CD4-positive, alpha-beta T cell (primary cell): Measurements from ENCODE around the gene ZNF586. TPM values are rescaled to one million over a fixed set of nuclear protein-coding genes. Genes with fewer than 3 reads are reported as not detected.
"Not testable (repeated sequence)": the region's sequence is repeated elsewhere in the genome, so short reads cannot be mapped to it uniquely, and the experiment has no call there.

Experiments
- ATAC-seq: fragments of 200-7000 bp; cut with Tn5 transposase; one replicate; pipeline ENCODE4 v1.10.0; 2022; ENCODE audit warnings: mild to moderate bottlenecking; ENCODE audit not compliant: poor library complexity
- CTCF ChIA-PET: fragments of 350-600 bp; sonication (Branson Sonifier 250); formaldehyde crosslinking; loops from one replicate; lab custom pipeline; 2021; ENCODE audit warnings: antibody characterized with exemption, inconsistent platforms; lab: Charles Lee
- POLR2A ChIA-PET: fragments of 350-600 bp; sonication (Branson Sonifier 250); formaldehyde crosslinking; loops from one replicate; lab custom pipeline; 2021; ENCODE audit warnings: antibody characterized with exemption, inconsistent platforms; lab: Charles Lee
- DNase-seq, 14 experiments: peaks; one replicate each; pipeline ENCODE4 v3.0.0-alpha.2; 2013 to 2020; ENCODE audit warnings: mixed read lengths in 2 of 14
- H3K27ac ChIP-seq, 2 donors: one replicate each; pipeline versions ENCODE4 v1.5.1 to v1.7.0; 2013; ENCODE audit warnings: low read length in 2 of 2, low read depth in 1 of 2, mild to moderate bottlenecking in 1 of 2
- H3K27me3 ChIP-seq, 2 experiments: 1 replicate in 1 of 2; 2 replicates in 1 of 2; pipeline versions ENCODE4 v1.6.1 to v1.7.0; 2013; ENCODE audit warnings: low read length in 2 of 2, control low read depth in 1 of 2, mild to moderate bottlenecking in 1 of 2, moderate library complexity in 1 of 2; ENCODE audit not compliant: insufficient read depth in 2 of 2, control insufficient read depth in 1 of 2
- H3K36me3 ChIP-seq: one replicate; pipeline ENCODE4 v1.6.1; 2013; ENCODE audit warnings: low read length, control low read depth; ENCODE audit not compliant: insufficient read depth
- H3K4me1 ChIP-seq: one replicate; pipeline ENCODE4 v1.6.1; 2013; ENCODE audit warnings: low read length, control low read depth; ENCODE audit not compliant: insufficient read depth
- H3K4me3 ChIP-seq: one replicate; pipeline ENCODE4 v1.5.1; 2013; ENCODE audit warnings: mild to moderate bottlenecking, low read length, moderate library complexity
- H3K9me3 ChIP-seq, 2 experiments: 1 replicate in 1 of 2; 2 replicates in 1 of 2; pipeline versions ENCODE4 v1.6.1 to v1.7.0; 2013; ENCODE audit warnings: low read length in 2 of 2, mild to moderate bottlenecking in 2 of 2, control low read depth in 1 of 2, moderate library complexity in 1 of 2; ENCODE audit not compliant: control insufficient read depth in 1 of 2, insufficient read depth in 1 of 2
- H3K27ac Mint-ChIP-seq: one replicate; pipeline ENCODE4 v1.8.0; 2020; ENCODE audit warnings: mixed read lengths
- H3K27me3 Mint-ChIP-seq: one replicate; pipeline ENCODE4 v1.8.0; 2021; ENCODE audit warnings: mixed read lengths
- H3K36me3 Mint-ChIP-seq: one replicate; pipeline ENCODE4 v1.8.0; 2021; ENCODE audit warnings: low read depth, mixed read lengths
- H3K4me1 Mint-ChIP-seq: one replicate; pipeline ENCODE4 v1.8.0; 2021; ENCODE audit warnings: low read depth, mixed read lengths
- H3K4me3 Mint-ChIP-seq: one replicate; pipeline ENCODE4 v1.8.0; 2020; ENCODE audit warnings: mild to moderate bottlenecking, mixed read lengths
- H3K9me3 Mint-ChIP-seq: one replicate; pipeline ENCODE4 v1.8.0; 2020; ENCODE audit warnings: mixed read lengths
- intact Hi-C, 2 experiments: fragments of 100-400 bp; cut with DNase I in 1 of 2; cut with micrococcal nuclease in 1 of 2; formaldehyde crosslinking; loops; one replicate each; pipeline versions ENCODE4 v1.15.1 to v1.9.0; 2023 to 2025; cut with DNase I, micrococcal nuclease
- total RNA-seq, 174 experiments: library from RNA in 2 of 174; stranded (reverse) in 2 of 174; gene quantifications; one replicate each; pipeline ENCODE4 v1.2.3 and lab custom pipeline; 2021 to 2026
- TF ChIP-seq, protein P1 (sequence below): fragments of 200-600 bp; IDR thresholded peaks from one replicate; pipeline ENCODE4 v1.8.0; 2022; ENCODE audit warnings: antibody characterized with exemption, mild to moderate bottlenecking

Gene ZNF586
- total RNA-seq, 2 experiments from 2014 or later = 51.1 to 53.4 TPM

DNA sequence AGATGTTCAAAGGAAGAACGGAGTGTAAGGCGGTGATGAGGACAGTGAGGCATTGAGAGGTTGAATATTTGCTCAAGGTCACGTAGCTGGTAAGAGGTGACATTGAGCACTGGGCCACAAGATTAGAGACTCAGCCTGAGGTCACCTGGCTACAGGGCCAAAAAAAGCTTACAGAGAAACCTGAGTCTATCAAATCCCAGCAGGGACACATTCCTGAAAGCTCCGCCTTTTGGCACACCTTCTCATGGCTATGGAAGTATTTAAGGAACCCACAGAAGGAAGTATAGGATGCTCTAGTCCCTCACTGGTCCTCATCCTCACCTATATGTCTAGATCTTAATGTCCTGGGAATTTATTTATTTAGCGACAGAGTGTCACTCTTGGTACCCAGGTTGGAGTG, 17.4 kb downstream of the ZNF586 start:
- Mint-ChIP-seq H3K36me3 (peaks cover 84% of the 10 kb centered on the region), H3K27me3 (no peaks in the 10 kb centered on the region), H3K9me3 (peaks cover 10% of the 10 kb centered on the region), H3K27ac (no peak overlapping the region), H3K4me3 (no peak overlapping the region), H3K4me1 (peaks cover 5% of the 10 kb centered on the region)
- Histone ChIP-seq H3K9me3 (peaks cover 77 to 79% of the 10 kb centered on the region in 2 experiments), H3K4me1 (no peaks in the 10 kb centered on the region), H3K27me3 (no peaks in the 10 kb centered on the region), H3K36me3 (peaks cover 24% of the 10 kb centered on the region), H3K4me3 (no peak overlapping the region), H3K27ac (no peak overlapping the region)
- no peak for DNase-seq
- ChIA-PET CTCF (no interaction called here), POLR2A (no interaction called here)
- ATAC-seq = no peak
- intact Hi-C loops = no loop called here
- TF ChIP-seq, protein P1, sequence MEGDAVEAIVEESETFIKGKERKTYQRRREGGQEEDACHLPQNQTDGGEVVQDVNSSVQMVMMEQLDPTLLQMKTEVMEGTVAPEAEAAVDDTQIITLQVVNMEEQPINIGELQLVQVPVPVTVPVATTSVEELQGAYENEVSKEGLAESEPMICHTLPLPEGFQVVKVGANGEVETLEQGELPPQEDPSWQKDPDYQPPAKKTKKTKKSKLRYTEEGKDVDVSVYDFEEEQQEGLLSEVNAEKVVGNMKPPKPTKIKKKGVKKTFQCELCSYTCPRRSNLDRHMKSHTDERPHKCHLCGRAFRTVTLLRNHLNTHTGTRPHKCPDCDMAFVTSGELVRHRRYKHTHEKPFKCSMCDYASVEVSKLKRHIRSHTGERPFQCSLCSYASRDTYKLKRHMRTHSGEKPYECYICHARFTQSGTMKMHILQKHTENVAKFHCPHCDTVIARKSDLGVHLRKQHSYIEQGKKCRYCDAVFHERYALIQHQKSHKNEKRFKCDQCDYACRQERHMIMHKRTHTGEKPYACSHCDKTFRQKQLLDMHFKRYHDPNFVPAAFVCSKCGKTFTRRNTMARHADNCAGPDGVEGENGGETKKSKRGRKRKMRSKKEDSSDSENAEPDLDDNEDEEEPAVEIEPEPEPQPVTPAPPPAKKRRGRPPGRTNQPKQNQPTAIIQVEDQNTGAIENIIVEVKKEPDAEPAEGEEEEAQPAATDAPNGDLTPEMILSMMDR = no peak

DNA sequence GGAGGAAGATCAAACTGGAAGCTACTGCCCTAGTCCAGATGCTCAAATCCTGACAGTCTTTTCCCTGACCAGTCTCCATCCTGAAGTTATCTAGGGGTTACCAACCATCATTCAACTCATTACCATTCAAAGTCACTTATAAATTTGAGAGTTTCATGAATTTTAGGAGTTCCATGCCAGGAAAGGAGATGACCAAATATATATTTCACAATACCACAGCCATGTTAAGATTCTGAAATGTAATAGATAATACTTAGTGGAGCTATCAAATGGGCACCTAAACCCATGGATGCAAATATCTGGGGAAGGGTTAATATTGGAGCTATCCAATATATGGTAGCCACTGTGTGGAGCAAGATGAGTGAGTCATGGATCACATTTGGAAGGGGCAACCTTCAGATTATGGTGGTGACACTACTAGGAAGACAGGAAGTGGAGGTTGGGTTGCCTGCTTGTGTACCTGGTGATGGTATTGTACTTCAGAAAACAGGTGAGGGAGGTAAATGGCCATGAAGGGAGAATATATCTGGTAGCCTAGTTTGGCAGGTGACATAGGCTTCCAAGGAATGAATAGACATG, 18.7 kb downstream of the ZNF586 start:
- Histone ChIP-seq H3K36me3 (peaks cover 28% of the 10 kb centered on the region), H3K27ac (no peak overlapping the region), H3K4me3 (no peak overlapping the region), H3K9me3 (peaks cover 74% of the 10 kb centered on the region in 2 experiments), H3K4me1 (no peaks in the 10 kb centered on the region), H3K27me3 (no peaks in the 10 kb centered on the region)
- no peak for DNase-seq
- no peak overlapping the region for H3K4me3 Mint-ChIP-seq
- peaks cover 5% of the 10 kb centered on the region for H3K4me1 Mint-ChIP-seq
- TF ChIP-seq, protein P1 = no peak
- H3K27me3 Mint-ChIP-seq = no peaks in the 10 kb centered on the region
- H3K27ac Mint-ChIP-seq = no peak overlapping the region
- ChIA-PET POLR2A (no interaction called here), CTCF (no interaction called here)
- intact Hi-C loops = no loop called here
- no peak for ATAC-seq
- H3K36me3 Mint-ChIP-seq = peaks cover 86% of the 10 kb centered on the region
- peaks cover 10% of the 10 kb centered on the region for H3K9me3 Mint-ChIP-seq

DNA sequence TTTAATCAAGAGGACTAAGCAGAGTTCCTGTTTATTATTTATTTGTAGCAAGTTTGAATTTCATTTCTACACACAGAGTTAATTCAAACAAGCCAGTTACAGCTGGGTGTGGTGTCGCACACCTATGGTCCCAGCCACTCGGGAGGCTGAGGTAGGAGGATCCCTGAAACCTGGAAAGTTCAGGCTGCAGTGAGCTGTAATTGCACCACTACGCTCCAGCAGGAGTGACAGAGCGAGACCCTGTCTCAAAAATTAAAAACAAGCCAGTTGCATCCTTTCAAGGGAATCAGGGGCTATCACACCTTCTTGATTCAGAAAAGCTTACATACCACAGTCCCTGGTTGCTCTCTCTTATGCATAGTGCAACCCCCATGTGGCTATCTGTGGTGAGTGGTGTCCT, 19.8 kb downstream of the ZNF586 start:
- no peak overlapping the region for H3K27ac ChIP-seq
- DNase-seq (no peak), ATAC-seq (no peak)
- H3K9me3 Mint-ChIP-seq = peaks cover 13% of the 10 kb centered on the region
- H3K4me1 Mint-ChIP-seq = peaks cover 5% of the 10 kb centered on the region
- intact Hi-C loops = no loop called here
- peaks cover 92% of the 10 kb centered on the region for H3K36me3 Mint-ChIP-seq
- POLR2A ChIA-PET = no interaction called here
- H3K27ac Mint-ChIP-seq = no peak overlapping the region
- TF ChIP-seq, protein P1 = no peak
- peaks cover 67 to 68% of the 10 kb centered on the region in 2 experiments for H3K9me3 ChIP-seq
- no peak overlapping the region for H3K4me3 ChIP-seq
- peaks cover 26% of the 10 kb centered on the region for H3K36me3 ChIP-seq
- H3K27me3 ChIP-seq = no peaks in the 10 kb centered on the region
- H3K27me3 Mint-ChIP-seq = no peaks in the 10 kb centered on the region
- CTCF ChIA-PET = no interaction called here
- H3K4me1 ChIP-seq = no peaks in the 10 kb centered on the region
- H3K4me3 Mint-ChIP-seq = no peak overlapping the region

DNA sequence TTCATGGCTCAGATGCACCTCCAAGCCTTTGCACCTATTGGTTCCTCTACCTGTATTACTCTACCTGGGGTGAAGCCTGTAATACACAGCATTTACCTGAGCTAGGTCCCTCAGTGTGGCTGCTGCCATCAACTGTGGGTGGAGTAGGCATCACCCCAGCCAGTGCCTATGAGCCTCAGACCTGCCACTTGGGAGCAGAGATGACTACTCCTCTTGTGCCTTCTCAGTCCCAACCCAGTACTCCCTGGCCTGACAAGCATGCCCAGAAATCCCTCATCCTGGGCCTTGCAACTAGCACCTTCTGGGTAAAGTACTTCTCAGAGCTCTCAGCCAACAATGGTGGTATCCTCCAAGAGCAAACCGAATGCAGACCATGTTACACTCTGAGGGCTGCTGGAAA, 27.1 kb downstream of the ZNF586 start:
- H3K36me3 Mint-ChIP-seq = peaks cover 63% of the 10 kb centered on the region

More for the DNA sequence above, 27.1 kb downstream of the ZNF586 start:
- H3K4me3 Mint-ChIP-seq, H3K27me3 Mint-ChIP-seq, intact Hi-C loops, H3K4me3 ChIP-seq, POLR2A ChIA-PET, DNase-seq, CTCF ChIA-PET, H3K4me1 ChIP-seq, H3K9me3 Mint-ChIP-seq, H3K27ac ChIP-seq, H3K4me1 Mint-ChIP-seq, H3K27ac Mint-ChIP-seq, ATAC-seq, H3K27me3 ChIP-seq: not testable (repeated sequence)
- peaks cover 22% of the 10 kb centered on the region for H3K36me3 ChIP-seq
- H3K9me3 ChIP-seq = peaks cover 9 to 14% of the 10 kb centered on the region in 2 experiments
